Measurements from ENCODE around the gene CACNG5.

CACNG5 gene

GRCh38 chr17:66803474-66803951 is 31.4 kb upstream of the CACNG5 start:
- ATAC-seq, result no peak
- no peak for TF ChIP-seq ARNTL (CRISPR knock-in tag; IDR thresholded peaks at IDR 0.05; ENCODE audit: borderline replicate concordance, low read depth)
- no peak for TF ChIP-seq CSDC2 (CRISPR knock-in tag; IDR thresholded peaks at IDR 0.05)
- no peak for TF ChIP-seq POU6F1 (CRISPR knock-in tag; IDR thresholded peaks at IDR 0.05; ENCODE audit: borderline replicate concordance, low read depth)
- no peak for TF ChIP-seq PPARA (CRISPR knock-in tag; IDR thresholded peaks at IDR 0.05; ENCODE audit: borderline replicate concordance)
- TF ChIP-seq TSHZ2 (CRISPR knock-in tag; IDR thresholded peaks at IDR 0.05), result no peak
- TF ChIP-seq TOX (CRISPR knock-in tag; IDR thresholded peaks at IDR 0.05; ENCODE audit: borderline replicate concordance), result no peak
- no peak for TF ChIP-seq OSR1 (CRISPR knock-in tag; IDR thresholded peaks at IDR 0.05)
- no peak for TF ChIP-seq ZC3H10 (CRISPR knock-in tag; IDR thresholded peaks at IDR 0.05)
- TF ChIP-seq GLIS3 (CRISPR knock-in tag; IDR thresholded peaks at IDR 0.05), result no peak
- TF ChIP-seq ISL1 (CRISPR knock-in tag; IDR thresholded peaks at IDR 0.05), result no peak
- no peak for TF ChIP-seq ESRRG (CRISPR knock-in tag; IDR thresholded peaks at IDR 0.05)
- no peak for TF ChIP-seq ZFP3 (CRISPR knock-in tag; IDR thresholded peaks at IDR 0.05)
- no peak for TF ChIP-seq RARB (CRISPR knock-in tag; IDR thresholded peaks at IDR 0.05)
- TF ChIP-seq ZFP30 (CRISPR knock-in tag; IDR thresholded peaks at IDR 0.05), result no peak
- TF ChIP-seq ZNF565 (CRISPR knock-in tag; conservative IDR thresholded peaks at IDR 0.05; ENCODE audit: low read depth), result no peak

GRCh38 chr17:66805567-66805966 is 29.4 kb upstream of the CACNG5 start:
- TF ChIP-seq ZFP30 (CRISPR knock-in tag; IDR thresholded peaks at IDR 0.05) (no peak), TOX (CRISPR knock-in tag; IDR thresholded peaks at IDR 0.05; ENCODE audit: borderline replicate concordance) (no peak), CREB5 (CRISPR knock-in tag; IDR thresholded peaks at IDR 0.05; ENCODE audit: low read depth) (no peak)
- no peak for ATAC-seq

GRCh38 chr17:66807182-66807581 is 27.7 kb upstream of the CACNG5 start:
- TF ChIP-seq TSHZ2 (CRISPR knock-in tag; IDR thresholded peaks at IDR 0.05) (no peak), SNAI2 (CRISPR knock-in tag; IDR thresholded peaks at IDR 0.05) (no peak)

GRCh38 chr17:66809408-66809807 is 25.5 kb upstream of the CACNG5 start:
- TF ChIP-seq ZNF70 (CRISPR knock-in tag; IDR thresholded peaks at IDR 0.05) (no peak), CREB5 (CRISPR knock-in tag; IDR thresholded peaks at IDR 0.05; ENCODE audit: low read depth) (no peak), PPARA (CRISPR knock-in tag; IDR thresholded peaks at IDR 0.05; ENCODE audit: borderline replicate concordance) (no peak), SNAI2 (CRISPR knock-in tag; IDR thresholded peaks at IDR 0.05) (no peak), RARB (CRISPR knock-in tag; IDR thresholded peaks at IDR 0.05) (no peak), ARNTL (CRISPR knock-in tag; IDR thresholded peaks at IDR 0.05; ENCODE audit: borderline replicate concordance, low read depth) (no peak)
- ATAC-seq, result no peak

More at GRCh38 chr17:66807182-66807581, 27.7 kb upstream of the CACNG5 start:
- no peak for ATAC-seq

All from SK-N-SH treated with all-trans-retinoic acid at 6 μM for 48 hours (cell line).